Fibroblast of pulmonary artery (primary cell): ENCODE results near the gene GABPB2.

Source experiments
- DNase-seq: peaks from one replicate; pipeline ENCODE4 v3.0.0-alpha.2; 2010; ENCODE audit warnings: low read depth
- H3K4me3 ChIP-seq: replicated peaks from 2 replicates; pipeline ENCODE4 v1.5.1; 2011; ENCODE audit warnings: low read depth, mild to moderate bottlenecking, control low read depth, low read length, moderate library complexity
- CTCF ChIP-seq: IDR thresholded peaks from 2 replicates; pipeline ENCODE4 v1.5.1; 2011; ENCODE audit warnings: mild to moderate bottlenecking, control low read depth, low read length, inconsistent platforms; ENCODE audit errors: missing control alignments

The GABPB2 gene

GRCh38 chr1:151070474-151071276 is at the start of gene GABPB2:
TSS of gene GABPB2 (plus strand) at chr1:151070761. CDS start at chr1:151088190, 17,429 bp downstream.
- H3K4me3 ChIP-seq, result peak within 1 kb of the TSS; percentile 93
- TF ChIP-seq CTCF, result peak; percentile 82
- DNase-seq, result peak; percentile 99

GRCh38 chr1:151024540-151025146 is 45.9 kb upstream of the GABPB2 start:
- no peak overlapping the region for H3K4me3 ChIP-seq
- DNase-seq, result peak; percentile 79
- TF ChIP-seq CTCF, result peak; percentile 88

GRCh38 chr1:151026460-151026859 is 44.1 kb upstream of the GABPB2 start:
- no peak for DNase-seq
- TF ChIP-seq CTCF, result no peak
- no peak overlapping the region for H3K4me3 ChIP-seq

- DNase-seq, result no peak
- TF ChIP-seq CTCF, result no peak
- H3K4me3 ChIP-seq, result no peak overlapping the region
Observed at GRCh38 chr1:151032164-151032563, 38.4 kb upstream of the GABPB2 start.

- TF ChIP-seq CTCF, result no peak
Observed at GRCh38 chr1:151035167-151035566, 35.4 kb upstream of the GABPB2 start.

GRCh38 chr1:151036356-151036755 is 34.2 kb upstream of the GABPB2 start, which contains the start of gene BNIPL:
TSS of gene BNIPL (plus strand) at chr1:151036586. CDS start at chr1:151036726, 140 bp downstream.
- no peak for TF ChIP-seq CTCF
- no peak within 1 kb of the TSS for H3K4me3 ChIP-seq
- DNase-seq, result no peak

More at GRCh38 chr1:151035167-151035566, 35.4 kb upstream of the GABPB2 start:
- no peak overlapping the region for H3K4me3 ChIP-seq
- DNase-seq, result no peak
